Heart left ventricle (tissue), 16 donors: ENCODE data around the gene CALML4. TPM values are rescaled to one million over a fixed set of nuclear protein-coding genes. Genes with fewer than 3 reads are reported as not detected.

Experiments used
- ATAC-seq, 4 donors: fragments of 200-7000 bp; cut with Tn5 transposase; one replicate each; pipeline ENCODE4 v1.9.1; 2020 to 2022; ENCODE audit warnings: moderate library complexity in 4 of 4, mild to moderate bottlenecking in 3 of 4, moderate number of reproducible peaks in 1 of 4
- DNase-seq, 5 donors: peaks; one replicate each; pipeline ENCODE4 v3.0.0-alpha.2; 2020
- H3K27ac ChIP-seq, 12 donors: fragments of 200-600 bp; sonication (generic) in 4 of 12; one replicate each; pipeline versions ENCODE4 v1.5.0 to v1.8.0; 2016 to 2022; ENCODE audit warnings: mild to moderate bottlenecking in 2 of 12
- H3K27me3 ChIP-seq, 9 donors: fragments of 200-600 bp; sonication (generic) in 2 of 9; one replicate each; pipeline versions ENCODE4 v1.5.1 to v1.8.0; 2016 to 2022; ENCODE audit warnings: mild to moderate bottlenecking in 3 of 9
- H3K36me3 ChIP-seq, 9 donors: fragments of 200-600 bp; sonication (generic) in 2 of 9; one replicate each; pipeline versions ENCODE4 v1.5.0 to v1.8.0; 2018 to 2022; ENCODE audit warnings: mild to moderate bottlenecking in 2 of 9
- H3K4me1 ChIP-seq, 12 donors: fragments of 200-600 bp; sonication (generic) in 4 of 12; one replicate each; pipeline versions ENCODE4 v1.5.0 to v1.8.0; 2016 to 2022; ENCODE audit warnings: mild to moderate bottlenecking in 3 of 12
- H3K4me3 ChIP-seq, 12 donors: fragments of 200-600 bp; sonication (generic) in 4 of 12; one replicate each; pipeline versions ENCODE4 v1.5.0 to v1.8.0; 2017 to 2022; ENCODE audit warnings: mild to moderate bottlenecking in 9 of 12, moderate library complexity in 4 of 12
- H3K9me3 ChIP-seq, 12 donors: fragments of 200-600 bp; sonication (generic) in 4 of 12; one replicate each; pipeline versions ENCODE4 v1.5.0 to v1.8.0; 2016 to 2022; ENCODE audit warnings: mild to moderate bottlenecking in 1 of 12
- CTCF ChIP-seq, 12 donors: fragments of 200-600 bp; sonication (generic) in 4 of 12; IDR thresholded peaks; one replicate each; pipeline versions ENCODE4 v1.5.0 to v1.8.0; 2018 to 2022; ENCODE audit warnings: antibody characterized with exemption in 12 of 12, mild to moderate bottlenecking in 5 of 12
- POLR2A ChIP-seq, 2 donors: fragments of 450-650 bp; IDR thresholded peaks; one replicate each; pipeline ENCODE4 v1.6.1; 2017; ENCODE audit warnings: antibody characterized with exemption in 2 of 2, mild to moderate bottlenecking in 2 of 2, moderate library complexity in 2 of 2
- WGBS, 4 donors: extraction: QIAGEN DNeasy Blood & Tissue Kit in 2 of 4; methylation state at CpG; one replicate each; pipeline versions ENCODE4 v1.1.5 to v1.1.7; 2013 to 2018; 5-methylcytosine and 5-hydroxymethylcytosine counted together
- intact Hi-C, 10 donors: fragments of 100-400 bp; cut with DNase I; formaldehyde crosslinking; loops; one replicate each; pipeline versions ENCODE4 v1.11.1 to v1.14.2; 2022
- polyA plus RNA-seq, 2 donors: library from polyadenylated mRNA; stranded (reverse); fragments of 200-250 nt; gene quantifications; one replicate each; pipeline ENCODE4 v1.2.3, GENCODE V29; 2013
- total RNA-seq, 9 donors: library from RNA; depleted of rRNA in 2 of 9; stranded (reverse); fragments of >200 nt in 2 of 9; fragmentation: NEBNext Ultra II Directional in 3 of 9; extraction: Animal tissue kit (Norgen Biotek cat#: 25700) in 3 of 9; gene quantifications; one replicate each; pipeline versions ENCODE4 v1.1.0 to v1.2.4, GENCODE V29; 2016 to 2023
- donor health status: ischemic (EF 13 %, LVEDD 7.1; RV severe dilation, severe dysfunction).
- donor health status: healthy with polysubstance abuse.
- donor health status: DM: no; HTN: yes; CAD: no.
- donor health status: DM: no; HTN: no; CAD: no.
- donor health status: ischemic (EF 25% LVEDD 6.9; RV normal size, moderate dysfunction).
- donor health status: ischemic (EF 25% LVEDD 5.7; RV mildly dilated, moderate dysfunction).
- donor health status: healthy.
- donor health status: DM: yes; HTN: yes; CAD: no.
- donor health status: ischemic (EF 35%, LVEDD 5.7; RV mildly dilated, moderate dysfunction).
- donor health status: nonischemic (EF 11% LVEDD 7.7; RV severe dilation, severe dysfunction).
- donor health status: DM: yes; HTN: yes; CAD: no.
- donor health status: PGD.
- donor health status: ischemic (EF 29% LVEDD 5.4; RV normal size, mild dysfunction).
- donor health status: nonischemic (EF 23%, LVEDD 6.1; RV moderate dilation, normal function).

CALML4 gene
- total and polyA plus RNA-seq, 11 donors, result 0.21 to 6.6 (median 1.5) TPM

DNA sequence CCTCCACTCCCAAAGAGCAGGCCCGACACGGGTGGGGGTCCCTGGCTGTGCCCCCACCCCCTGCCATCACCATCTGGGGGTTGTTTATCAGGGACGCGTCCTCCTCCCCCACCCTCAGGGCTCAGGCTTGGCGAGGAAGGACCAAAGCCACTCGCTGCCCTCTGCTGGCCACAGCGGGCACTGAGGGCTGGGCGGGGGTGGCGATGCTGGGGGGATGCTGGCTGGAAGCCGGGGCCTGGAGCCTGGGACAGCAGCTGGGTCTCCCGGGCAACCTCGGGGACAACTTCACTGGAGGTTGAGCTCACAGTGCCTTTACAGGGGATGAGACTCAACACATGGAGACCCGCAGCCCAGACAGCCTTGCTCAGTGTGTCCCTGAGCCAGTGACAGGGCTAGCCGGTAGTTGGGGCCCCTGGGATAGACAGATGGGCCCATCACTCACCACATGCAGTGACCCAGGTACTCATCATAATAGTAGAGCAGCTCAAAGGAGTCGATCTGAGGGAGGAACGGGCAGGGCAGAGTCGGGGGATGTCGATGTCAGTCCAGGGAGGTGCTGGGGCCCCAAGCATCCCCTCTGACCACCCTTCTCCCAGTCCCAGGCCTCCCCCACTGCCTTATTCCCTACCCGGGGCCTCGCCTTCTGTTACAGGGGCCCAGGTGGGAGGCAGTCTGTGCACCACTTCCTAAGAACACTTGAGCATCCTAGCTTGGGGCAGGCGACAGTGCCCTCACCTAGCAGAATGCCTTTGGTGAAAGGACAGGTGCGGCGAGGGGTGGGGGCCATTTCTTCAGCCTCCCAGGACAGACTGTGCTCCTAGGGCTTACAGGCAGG is 5.9 kb upstream of the CALML4 start:
- intact Hi-C loops, result loop anchor here in 7 of 10 donors (2.0 to 5.0 kb wide), 2 partner anchors 348 to 349 kb away; no protein-coding TSS in a partner anchor
- peak overlapping the region in 2 of 12 donors; percentile 22 to 27 for H3K4me3 ChIP-seq
- no peak overlapping the region for H3K27ac ChIP-seq
- H3K4me1 ChIP-seq, result peaks cover 0 to 52% (median 9%) of the 10 kb centered on the region in 12 donors
- no peak for TF ChIP-seq POLR2A (IDR thresholded peaks at IDR 0.05)
- TF ChIP-seq CTCF (IDR thresholded peaks at IDR 0.05), result peak; percentile 73 to 89 (median 83)
- H3K36me3 ChIP-seq, result peaks cover 0 to 9% (median 0%) of the 10 kb centered on the region in 9 donors
- DNase-seq (peak; percentile 55 to 83 (median 67)), ATAC-seq (peak; percentile 22 to 68 (median 60))
- no peaks in the 10 kb centered on the region for H3K9me3 ChIP-seq
- no peaks in the 10 kb centered on the region for H3K27me3 ChIP-seq
- 35 to 53% (median 48%) methylated on average over 12 to 23 of the region's 23 CpGs for WGBS, 4 donors

DNA sequence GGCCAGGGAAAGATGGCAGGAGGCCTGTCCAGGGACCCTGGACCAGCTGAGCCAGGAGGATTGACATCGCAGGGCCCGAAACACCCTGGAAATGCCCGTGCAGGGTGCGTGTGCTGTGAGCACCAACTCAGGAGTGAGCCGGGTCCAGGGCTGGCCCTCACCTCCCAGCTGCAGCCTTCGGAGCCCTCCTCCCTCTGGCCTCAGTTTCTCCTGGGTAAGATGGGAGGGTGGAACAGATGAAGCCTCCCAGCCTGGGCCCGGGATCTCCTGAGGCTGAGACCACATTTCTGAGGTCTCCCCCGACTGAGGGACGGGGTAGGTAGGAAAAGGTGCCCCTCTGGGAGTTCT is 5.3 kb upstream of the CALML4 start:
- Histone ChIP-seq H3K36me3 (peaks cover 0 to 3% (median 0%) of the 10 kb centered on the region in 9 donors), H3K4me3 (peak overlapping the region in 1 of 12 donors; percentile 22), H3K4me1 (peaks cover 0 to 52% (median 13%) of the 10 kb centered on the region in 12 donors), H3K27me3 (no peaks in the 10 kb centered on the region), H3K9me3 (no peaks in the 10 kb centered on the region), H3K27ac (no peak overlapping the region)
- intact Hi-C loops, result loop anchor here in 7 of 10 donors (2.0 to 5.0 kb wide), 2 partner anchors 348 kb away; no protein-coding TSS in a partner anchor
- DNase-seq (peak in 2 of 5 donors; percentile 13 to 18), ATAC-seq (no peak)
- no peak for TF ChIP-seq CTCF (IDR thresholded peaks at IDR 0.05)
- TF ChIP-seq POLR2A (IDR thresholded peaks at IDR 0.05), result no peak
- WGBS, 4 donors, result 79 to 82% (median 81%) methylated on average over 8 to 9 of the region's 9 CpGs

DNA sequence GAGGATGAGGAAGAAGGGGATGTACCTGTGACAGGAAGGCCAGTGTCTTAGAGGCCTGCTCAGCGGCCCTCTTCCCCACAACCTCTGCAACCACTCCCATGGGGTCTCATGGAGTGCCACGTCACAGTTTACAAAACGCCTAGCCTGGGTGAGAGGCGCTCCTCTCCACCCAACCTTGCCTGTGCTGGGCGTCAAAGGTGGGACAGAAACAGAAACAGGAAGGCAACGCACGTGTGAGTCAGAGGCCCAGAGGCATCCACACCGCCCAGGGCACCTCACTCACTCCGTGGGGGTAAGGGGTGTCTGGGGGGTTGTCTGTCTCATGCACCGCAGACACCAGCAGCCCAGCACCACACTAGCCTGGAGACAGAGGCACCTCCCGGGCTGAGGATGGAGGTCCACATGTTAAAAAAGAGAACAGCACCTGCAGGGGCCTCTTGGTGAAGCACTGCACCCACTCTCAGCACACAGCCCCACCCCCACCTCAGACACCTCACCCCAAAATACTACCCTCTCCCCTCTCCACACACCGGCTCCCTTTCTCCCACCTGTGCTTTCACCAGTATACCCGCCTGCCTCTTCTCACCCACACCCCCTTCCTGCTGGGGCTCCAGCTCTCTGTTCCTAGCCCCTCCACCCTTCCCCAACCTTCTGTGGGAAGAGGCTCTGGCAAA is 4.7 kb upstream of the CALML4 start:
- no peak overlapping the region for H3K4me3 ChIP-seq
- no peak overlapping the region for H3K27ac ChIP-seq
- no peaks in the 10 kb centered on the region for H3K9me3 ChIP-seq
- H3K27me3 ChIP-seq, result no peaks in the 10 kb centered on the region
- H3K36me3 ChIP-seq, result no peaks in the 10 kb centered on the region
- intact Hi-C loops, result loop anchor here in 8 of 10 donors (2.0 to 5.0 kb wide), 2 partner anchors 347 to 348 kb away; no protein-coding TSS in a partner anchor
- ATAC-seq (no peak), DNase-seq (peak in 1 of 5 donors; percentile 15)
- peaks cover 0 to 52% (median 16%) of the 10 kb centered on the region in 12 donors for H3K4me1 ChIP-seq
- WGBS, 4 donors, result 79 to 83% (median 81%) methylated on average over 13 of the region's 13 CpGs
- no peak for TF ChIP-seq CTCF (IDR thresholded peaks at IDR 0.05)
- TF ChIP-seq POLR2A (IDR thresholded peaks at IDR 0.05), result no peak

DNA sequence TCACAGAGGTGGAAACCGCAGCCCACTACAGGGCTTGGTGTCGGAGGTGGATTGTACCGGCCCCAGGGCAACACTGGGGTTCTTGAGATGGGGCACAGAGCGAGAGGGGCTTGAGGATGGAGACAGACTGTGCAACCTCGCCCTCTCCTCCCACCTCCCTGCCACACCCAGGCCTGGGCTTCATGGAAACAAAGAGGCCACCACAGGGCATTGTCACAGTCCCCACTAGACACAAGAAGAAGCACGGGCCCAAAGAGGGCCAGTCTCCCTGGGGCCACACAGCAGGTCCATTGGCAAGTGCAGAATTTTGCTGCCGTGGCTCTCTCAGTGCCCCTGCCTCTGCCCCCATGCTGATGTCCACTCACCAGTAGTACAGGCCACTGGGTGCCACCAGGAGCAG is 4.1 kb upstream of the CALML4 start:
- Histone ChIP-seq H3K9me3 (no peaks in the 10 kb centered on the region), H3K4me1 (peaks cover 0 to 53% (median 17%) of the 10 kb centered on the region in 12 donors), H3K27me3 (no peaks in the 10 kb centered on the region), H3K36me3 (no peaks in the 10 kb centered on the region), H3K4me3 (no peak overlapping the region), H3K27ac (peak overlapping the region in 1 of 12 donors; percentile 24)
- ATAC-seq, result no peak
- 83 to 96% (median 87%) methylated on average over 7 of the region's 7 CpGs for WGBS, 4 donors
- TF ChIP-seq POLR2A (IDR thresholded peaks at IDR 0.05) (no peak), CTCF (IDR thresholded peaks at IDR 0.05) (no peak)
- intact Hi-C loops, result loop anchor here in 1 of 10 donors (5.0 kb wide), 1 partner anchor 347 kb away; no protein-coding TSS in a partner anchor
- DNase-seq, result peak in 1 of 5 donors; percentile 11
